ENCODE measurements around the gene ERBB4.

The ERBB4 gene

GRCh38 chr2:212538305-212539071 is at the start of gene ERBB4:
Gene ERBB4, minus strand, starts transcription at chr2:212538802. Its CDS starts 272 bp downstream, at chr2:212538530.
- FAIRE-seq (no peak), DNase-seq (ENCODE audit: low spot score) (no peak)

- DNase-seq (ENCODE audit: low spot score) (no peak), FAIRE-seq (no peak)
Measured at GRCh38 chr2:212580117-212580516, 41.5 kb upstream of the ERBB4 start.

GRCh38 chr2:212556296-212556695 is 17.7 kb upstream of the ERBB4 start:
- FAIRE-seq (no peak), DNase-seq (ENCODE audit: low spot score) (no peak)

- no peak for FAIRE-seq
- no peak for DNase-seq (ENCODE audit: low spot score)
Measured at GRCh38 chr2:212554233-212554632, 15.6 kb upstream of the ERBB4 start.

- FAIRE-seq, result no peak
- DNase-seq (ENCODE audit: low spot score), result no peak
Measured at GRCh38 chr2:212549941-212550340, 11.3 kb upstream of the ERBB4 start.

- DNase-seq (ENCODE audit: low spot score) (no peak), FAIRE-seq (no peak)
Measured at GRCh38 chr2:212549463-212549862, 10.9 kb upstream of the ERBB4 start.

GRCh38 chr2:212548455-212548819 is 9.8 kb upstream of the ERBB4 start:
- FAIRE-seq (no peak), DNase-seq (ENCODE audit: low spot score) (peak; percentile 10)

- DNase-seq (ENCODE audit: low spot score) (no peak), FAIRE-seq (no peak)
Measured at GRCh38 chr2:212547716-212548454, 9.3 kb upstream of the ERBB4 start.

- FAIRE-seq, result no peak
- DNase-seq (ENCODE audit: low spot score), result no peak
Measured at GRCh38 chr2:212546669-212547068, 8.1 kb upstream of the ERBB4 start.

GRCh38 chr2:212540341-212540740 is 1.7 kb upstream of the ERBB4 start:
- FAIRE-seq, result no peak
- no peak for DNase-seq (ENCODE audit: low spot score)

- FAIRE-seq (no peak), DNase-seq (ENCODE audit: low spot score) (no peak)
Measured at GRCh38 chr2:212539072-212539880, 674 bp upstream of the ERBB4 start.

GRCh38 chr2:212537726-212538304 is 787 bp downstream of the ERBB4 start:
- no peak for DNase-seq (ENCODE audit: low spot score)
- no peak for FAIRE-seq

GRCh38 chr2:212536817-212537725 is 1.5 kb downstream of the ERBB4 start:
- FAIRE-seq, result no peak
- DNase-seq (ENCODE audit: low spot score), result no peak

- no peak for FAIRE-seq
- DNase-seq (ENCODE audit: low spot score), result no peak
Measured at GRCh38 chr2:212535996-212536816, 2.4 kb downstream of the ERBB4 start.

- FAIRE-seq (no peak), DNase-seq (ENCODE audit: low spot score) (no peak)
Measured at GRCh38 chr2:212534336-212534735, 4.3 kb downstream of the ERBB4 start.

GRCh38 chr2:212532585-212532984 is 6.0 kb downstream of the ERBB4 start:
- no peak for FAIRE-seq
- no peak for DNase-seq (ENCODE audit: low spot score)

GRCh38 chr2:212532087-212532486 is 6.5 kb downstream of the ERBB4 start:
- FAIRE-seq, result no peak
- DNase-seq (ENCODE audit: low spot score), result no peak

GRCh38 chr2:212531499-212531898 is 7.1 kb downstream of the ERBB4 start:
- FAIRE-seq, result no peak
- DNase-seq (ENCODE audit: low spot score), result no peak

GRCh38 chr2:212530991-212531390 is 7.6 kb downstream of the ERBB4 start:
- FAIRE-seq (no peak), DNase-seq (ENCODE audit: low spot score) (no peak)

GRCh38 chr2:212530373-212530772 is 8.2 kb downstream of the ERBB4 start:
- FAIRE-seq (no peak), DNase-seq (ENCODE audit: low spot score) (no peak)
